GM13977 (cell line): ENCODE measurements around the gene SLC10A1.
A peak's percentile ranks its signal among the peaks of the same experiment; 100 is the strongest.
"Not testable (repeated sequence)": the region's sequence is repeated elsewhere in the genome, so short reads cannot be mapped to it uniquely, and the experiment has no call there.

Experiments
- DNase-seq: peaks from one replicate; pipeline ENCODE4 v3.0.0; 2012; ENCODE audit warnings: low spot score
- in situ Hi-C: fragments of 300-500 bp; cut with MboI; formaldehyde crosslinking; loops from one replicate; pipeline ENCODE4 v1.12.0; 2022; ENCODE audit warnings: low sequenced_read_pairs, low pct_unique_long_range_greater_than_20kb, mixed read lengths, inconsistent platforms; ENCODE audit not compliant: unreplicated experiment
- TF ChIP-seq, protein P1 (sequence below): IDR thresholded peaks from 2 replicates; pipeline ENCODE4 v1.5.1; 2012; ENCODE audit warnings: mild to moderate bottlenecking, control low read depth; ENCODE audit not compliant: insufficient read depth; ENCODE audit errors: extremely low read depth, missing control alignments

The SLC10A1 gene

DNA sequence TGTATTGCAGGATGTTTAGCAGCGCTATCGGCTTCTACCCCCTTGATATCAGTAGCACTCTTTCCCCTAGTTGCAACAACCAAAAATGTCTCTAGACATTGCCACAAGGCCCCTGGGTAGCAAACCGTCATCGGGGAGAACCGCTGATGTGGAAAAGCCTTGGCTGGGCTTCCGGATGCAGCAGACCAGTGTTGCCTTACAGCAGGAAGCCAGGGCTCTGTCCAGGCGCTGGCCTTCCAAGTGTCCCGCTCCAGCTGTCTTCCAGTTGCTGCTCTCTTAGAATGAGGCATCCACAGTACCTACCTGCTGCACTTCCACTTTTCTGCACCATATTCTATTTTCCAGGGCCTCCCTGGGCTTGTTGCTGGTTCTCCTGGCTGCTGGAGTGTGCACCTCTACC lies 22.6 kb upstream of the SLC10A1 start:
- DNase-seq = no peak
- in situ Hi-C loops = loop anchor here (10.0 kb wide), 1 partner anchor 205 kb away; no protein-coding TSS in a partner anchor
- TF ChIP-seq, protein P1, sequence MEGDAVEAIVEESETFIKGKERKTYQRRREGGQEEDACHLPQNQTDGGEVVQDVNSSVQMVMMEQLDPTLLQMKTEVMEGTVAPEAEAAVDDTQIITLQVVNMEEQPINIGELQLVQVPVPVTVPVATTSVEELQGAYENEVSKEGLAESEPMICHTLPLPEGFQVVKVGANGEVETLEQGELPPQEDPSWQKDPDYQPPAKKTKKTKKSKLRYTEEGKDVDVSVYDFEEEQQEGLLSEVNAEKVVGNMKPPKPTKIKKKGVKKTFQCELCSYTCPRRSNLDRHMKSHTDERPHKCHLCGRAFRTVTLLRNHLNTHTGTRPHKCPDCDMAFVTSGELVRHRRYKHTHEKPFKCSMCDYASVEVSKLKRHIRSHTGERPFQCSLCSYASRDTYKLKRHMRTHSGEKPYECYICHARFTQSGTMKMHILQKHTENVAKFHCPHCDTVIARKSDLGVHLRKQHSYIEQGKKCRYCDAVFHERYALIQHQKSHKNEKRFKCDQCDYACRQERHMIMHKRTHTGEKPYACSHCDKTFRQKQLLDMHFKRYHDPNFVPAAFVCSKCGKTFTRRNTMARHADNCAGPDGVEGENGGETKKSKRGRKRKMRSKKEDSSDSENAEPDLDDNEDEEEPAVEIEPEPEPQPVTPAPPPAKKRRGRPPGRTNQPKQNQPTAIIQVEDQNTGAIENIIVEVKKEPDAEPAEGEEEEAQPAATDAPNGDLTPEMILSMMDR = no peak

DNA sequence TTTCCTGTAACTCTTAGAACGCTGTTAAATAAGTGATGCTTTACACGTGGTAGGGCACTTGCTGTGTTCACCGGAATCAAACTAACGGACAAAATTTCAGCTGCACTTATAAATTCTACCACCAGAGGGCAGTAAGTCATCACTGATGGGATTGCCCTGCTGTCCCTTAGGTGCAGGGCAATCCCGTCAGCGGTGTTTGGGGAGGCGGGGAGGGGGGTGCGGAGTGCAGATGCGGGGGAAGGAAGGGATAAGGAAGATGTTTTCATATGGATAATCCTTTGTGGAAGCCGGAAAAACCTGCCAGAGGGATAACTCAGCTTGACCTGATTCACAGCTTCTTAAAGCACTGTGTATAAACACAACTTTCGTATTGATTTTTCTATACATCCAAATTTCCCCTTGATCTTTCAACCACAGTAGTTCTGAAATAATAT lies 21.7 kb upstream of the SLC10A1 start:
- in situ Hi-C loops = loop anchor here (10.0 kb wide), 1 partner anchor 206 kb away; no protein-coding TSS in a partner anchor
- TF ChIP-seq, protein P1 = peak; percentile 80
- peak; percentile 74 for DNase-seq

GRCh38 chr14:69816216-69816615 lies 19.2 kb upstream of the SLC10A1 start:
- TF ChIP-seq, protein P1 = no peak
- in situ Hi-C loops = loop anchor here (10.0 kb wide), 1 partner anchor 209 kb away; no protein-coding TSS in a partner anchor
- no peak for DNase-seq

GRCh38 chr14:69815556-69815955 lies 18.5 kb upstream of the SLC10A1 start:
- TF ChIP-seq, protein P1 = no peak
- no peak for DNase-seq
- in situ Hi-C loops = loop anchor here (10.0 kb wide), 1 partner anchor 209 kb away; no protein-coding TSS in a partner anchor

DNA sequence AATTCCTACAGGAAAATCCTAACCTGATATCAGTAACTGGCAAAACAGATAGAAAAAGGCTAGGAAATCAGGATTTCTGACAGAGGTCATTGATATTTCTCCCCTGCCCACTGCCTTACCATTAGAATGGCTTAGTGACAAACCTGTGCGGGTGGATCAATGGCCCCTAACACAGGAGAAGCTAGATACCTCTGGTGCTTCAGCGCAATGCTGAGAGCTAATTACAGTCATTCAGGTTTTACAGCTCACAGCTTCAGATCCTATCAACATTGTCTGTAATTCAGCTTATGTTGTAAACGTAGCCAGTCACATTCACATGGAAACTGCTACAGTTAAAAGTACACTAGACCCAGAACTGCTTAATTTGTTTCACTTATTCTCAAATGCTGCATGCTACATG lies 17.4 kb upstream of the SLC10A1 start:
- in situ Hi-C loops = loop anchor here (10.0 kb wide), 1 partner anchor 210 kb away; no protein-coding TSS in a partner anchor
- TF ChIP-seq, protein P1 = no peak
- DNase-seq = no peak

DNA sequence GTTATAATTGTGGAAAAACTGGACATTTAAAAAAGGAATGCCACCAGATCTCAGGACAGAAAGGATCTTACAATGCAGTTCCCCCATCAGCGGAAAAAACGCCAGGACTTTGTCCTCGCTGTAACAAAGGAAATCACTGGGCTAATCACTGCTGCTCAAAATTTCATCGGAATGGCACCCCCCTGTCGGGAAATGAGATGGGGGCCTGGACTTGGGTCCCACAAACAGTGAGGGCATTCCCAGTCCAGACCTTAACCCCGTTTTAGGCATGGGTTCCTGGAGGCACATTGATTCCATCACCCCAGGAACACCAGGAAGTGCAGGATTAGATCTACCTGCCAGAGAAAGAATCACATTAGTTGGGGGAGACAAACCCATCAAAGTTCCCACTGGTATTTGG lies 16.3 kb upstream of the SLC10A1 start:
- in situ Hi-C loops = loop anchor here (10.0 kb wide), 1 partner anchor 211 kb away; no protein-coding TSS in a partner anchor
- not testable (repeated sequence) for DNase-seq

GRCh38 chr14:69812711-69813110 lies 15.7 kb upstream of the SLC10A1 start:
- TF ChIP-seq, protein P1 = no peak
- in situ Hi-C loops = loop anchor here (10.0 kb wide), 1 partner anchor 212 kb away; no protein-coding TSS in a partner anchor
- DNase-seq = no peak
